HL-60 (cell line): ENCODE data around the gene TPST2.

Experiments
- GABPA ChIP-seq: IDR thresholded peaks from 2 replicates; pipeline ENCODE4 v1.6.1; 2012; ENCODE audit warnings: low read depth
- POLR2AphosphoS5 ChIP-seq: IDR thresholded peaks from 2 replicates; pipeline ENCODE4 v1.6.1; 2012; ENCODE audit warnings: low read depth
- SPI1 ChIP-seq: IDR thresholded peaks from 2 replicates; pipeline ENCODE4 v1.6.1; 2012; ENCODE audit warnings: low read depth, mild to moderate bottlenecking, borderline replicate concordance
- TF ChIP-seq, protein P1 (sequence below): IDR thresholded peaks from one replicate; pipeline ENCODE4 v1.5.1; 2011; ENCODE audit warnings: low read length, control low read depth, inconsistent platforms; ENCODE audit not compliant: insufficient read depth
- TF ChIP-seq, protein P2 (sequence below): IDR thresholded peaks from 2 replicates; pipeline ENCODE4 v1.6.1; 2012; ENCODE audit warnings: low read depth; ENCODE audit not compliant: insufficient replicate concordance

DNA sequence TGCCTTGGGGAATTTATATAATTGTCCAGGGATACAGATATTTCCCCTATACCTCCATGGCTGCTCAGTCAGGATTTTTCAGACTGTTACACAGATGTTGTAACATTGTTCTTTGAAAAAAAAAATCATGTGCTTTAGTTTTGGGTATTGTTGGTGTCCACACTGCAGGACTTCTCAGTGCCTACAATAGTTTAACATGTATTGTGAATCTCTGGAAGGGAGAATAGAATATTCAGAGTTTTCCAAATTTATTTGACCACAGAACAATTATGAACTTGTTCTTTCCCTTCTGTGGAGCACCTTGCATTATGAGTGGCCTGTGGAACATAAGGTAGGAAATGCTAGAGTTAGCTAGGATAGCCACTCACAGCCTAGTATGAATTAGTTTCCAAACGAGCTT lies 46.4 kb upstream of the TPST2 start:
- TF ChIP-seq, protein P1, sequence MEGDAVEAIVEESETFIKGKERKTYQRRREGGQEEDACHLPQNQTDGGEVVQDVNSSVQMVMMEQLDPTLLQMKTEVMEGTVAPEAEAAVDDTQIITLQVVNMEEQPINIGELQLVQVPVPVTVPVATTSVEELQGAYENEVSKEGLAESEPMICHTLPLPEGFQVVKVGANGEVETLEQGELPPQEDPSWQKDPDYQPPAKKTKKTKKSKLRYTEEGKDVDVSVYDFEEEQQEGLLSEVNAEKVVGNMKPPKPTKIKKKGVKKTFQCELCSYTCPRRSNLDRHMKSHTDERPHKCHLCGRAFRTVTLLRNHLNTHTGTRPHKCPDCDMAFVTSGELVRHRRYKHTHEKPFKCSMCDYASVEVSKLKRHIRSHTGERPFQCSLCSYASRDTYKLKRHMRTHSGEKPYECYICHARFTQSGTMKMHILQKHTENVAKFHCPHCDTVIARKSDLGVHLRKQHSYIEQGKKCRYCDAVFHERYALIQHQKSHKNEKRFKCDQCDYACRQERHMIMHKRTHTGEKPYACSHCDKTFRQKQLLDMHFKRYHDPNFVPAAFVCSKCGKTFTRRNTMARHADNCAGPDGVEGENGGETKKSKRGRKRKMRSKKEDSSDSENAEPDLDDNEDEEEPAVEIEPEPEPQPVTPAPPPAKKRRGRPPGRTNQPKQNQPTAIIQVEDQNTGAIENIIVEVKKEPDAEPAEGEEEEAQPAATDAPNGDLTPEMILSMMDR: no peak
- TF ChIP-seq POLR2AphosphoS5: no peak
- no peak for TF ChIP-seq SPI1
- TF ChIP-seq, protein P2, sequence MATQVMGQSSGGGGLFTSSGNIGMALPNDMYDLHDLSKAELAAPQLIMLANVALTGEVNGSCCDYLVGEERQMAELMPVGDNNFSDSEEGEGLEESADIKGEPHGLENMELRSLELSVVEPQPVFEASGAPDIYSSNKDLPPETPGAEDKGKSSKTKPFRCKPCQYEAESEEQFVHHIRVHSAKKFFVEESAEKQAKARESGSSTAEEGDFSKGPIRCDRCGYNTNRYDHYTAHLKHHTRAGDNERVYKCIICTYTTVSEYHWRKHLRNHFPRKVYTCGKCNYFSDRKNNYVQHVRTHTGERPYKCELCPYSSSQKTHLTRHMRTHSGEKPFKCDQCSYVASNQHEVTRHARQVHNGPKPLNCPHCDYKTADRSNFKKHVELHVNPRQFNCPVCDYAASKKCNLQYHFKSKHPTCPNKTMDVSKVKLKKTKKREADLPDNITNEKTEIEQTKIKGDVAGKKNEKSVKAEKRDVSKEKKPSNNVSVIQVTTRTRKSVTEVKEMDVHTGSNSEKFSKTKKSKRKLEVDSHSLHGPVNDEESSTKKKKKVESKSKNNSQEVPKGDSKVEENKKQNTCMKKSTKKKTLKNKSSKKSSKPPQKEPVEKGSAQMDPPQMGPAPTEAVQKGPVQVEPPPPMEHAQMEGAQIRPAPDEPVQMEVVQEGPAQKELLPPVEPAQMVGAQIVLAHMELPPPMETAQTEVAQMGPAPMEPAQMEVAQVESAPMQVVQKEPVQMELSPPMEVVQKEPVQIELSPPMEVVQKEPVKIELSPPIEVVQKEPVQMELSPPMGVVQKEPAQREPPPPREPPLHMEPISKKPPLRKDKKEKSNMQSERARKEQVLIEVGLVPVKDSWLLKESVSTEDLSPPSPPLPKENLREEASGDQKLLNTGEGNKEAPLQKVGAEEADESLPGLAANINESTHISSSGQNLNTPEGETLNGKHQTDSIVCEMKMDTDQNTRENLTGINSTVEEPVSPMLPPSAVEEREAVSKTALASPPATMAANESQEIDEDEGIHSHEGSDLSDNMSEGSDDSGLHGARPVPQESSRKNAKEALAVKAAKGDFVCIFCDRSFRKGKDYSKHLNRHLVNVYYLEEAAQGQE: no peak
- TF ChIP-seq GABPA: no peak
